ENCODE measurements around the gene RERG. TPM values are rescaled to one million over a fixed set of nuclear protein-coding genes. Genes with fewer than 3 reads are reported as not detected.

RERG gene
- polyA plus RNA-seq, 1 donor from 2014 or later = 0.87 TPM

GRCh38 chr12:15186597-15186996, 34.6 kb downstream of the RERG start:
- no peaks in the 10 kb centered on the region for H3K36me3 ChIP-seq (ENCODE audit: insufficient read depth, low read length)
- H3K27me3 ChIP-seq (ENCODE audit: insufficient read depth, low read depth, low read length) = no peaks in the 10 kb centered on the region
- no peaks in the 10 kb centered on the region for H3K9me3 ChIP-seq (ENCODE audit: low read length)
- no peak overlapping the region for H3K4me2 ChIP-seq (ENCODE audit: low read length)
- no peaks in the 10 kb centered on the region for H4K20me1 ChIP-seq (ENCODE audit: insufficient read depth)
- no peak for TF ChIP-seq EP300 (conservative IDR thresholded peaks at IDR 0.05; ENCODE audit: poor library complexity, severe bottlenecking)
- TF ChIP-seq, protein P1, sequence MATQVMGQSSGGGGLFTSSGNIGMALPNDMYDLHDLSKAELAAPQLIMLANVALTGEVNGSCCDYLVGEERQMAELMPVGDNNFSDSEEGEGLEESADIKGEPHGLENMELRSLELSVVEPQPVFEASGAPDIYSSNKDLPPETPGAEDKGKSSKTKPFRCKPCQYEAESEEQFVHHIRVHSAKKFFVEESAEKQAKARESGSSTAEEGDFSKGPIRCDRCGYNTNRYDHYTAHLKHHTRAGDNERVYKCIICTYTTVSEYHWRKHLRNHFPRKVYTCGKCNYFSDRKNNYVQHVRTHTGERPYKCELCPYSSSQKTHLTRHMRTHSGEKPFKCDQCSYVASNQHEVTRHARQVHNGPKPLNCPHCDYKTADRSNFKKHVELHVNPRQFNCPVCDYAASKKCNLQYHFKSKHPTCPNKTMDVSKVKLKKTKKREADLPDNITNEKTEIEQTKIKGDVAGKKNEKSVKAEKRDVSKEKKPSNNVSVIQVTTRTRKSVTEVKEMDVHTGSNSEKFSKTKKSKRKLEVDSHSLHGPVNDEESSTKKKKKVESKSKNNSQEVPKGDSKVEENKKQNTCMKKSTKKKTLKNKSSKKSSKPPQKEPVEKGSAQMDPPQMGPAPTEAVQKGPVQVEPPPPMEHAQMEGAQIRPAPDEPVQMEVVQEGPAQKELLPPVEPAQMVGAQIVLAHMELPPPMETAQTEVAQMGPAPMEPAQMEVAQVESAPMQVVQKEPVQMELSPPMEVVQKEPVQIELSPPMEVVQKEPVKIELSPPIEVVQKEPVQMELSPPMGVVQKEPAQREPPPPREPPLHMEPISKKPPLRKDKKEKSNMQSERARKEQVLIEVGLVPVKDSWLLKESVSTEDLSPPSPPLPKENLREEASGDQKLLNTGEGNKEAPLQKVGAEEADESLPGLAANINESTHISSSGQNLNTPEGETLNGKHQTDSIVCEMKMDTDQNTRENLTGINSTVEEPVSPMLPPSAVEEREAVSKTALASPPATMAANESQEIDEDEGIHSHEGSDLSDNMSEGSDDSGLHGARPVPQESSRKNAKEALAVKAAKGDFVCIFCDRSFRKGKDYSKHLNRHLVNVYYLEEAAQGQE (IDR thresholded peaks at IDR 0.05; ENCODE audit: borderline replicate concordance) = no peak
- TF ChIP-seq MXI1 (conservative IDR thresholded peaks at IDR 0.05; ENCODE audit: poor library complexity, severe bottlenecking) = no peak
- TF ChIP-seq SMC3 (conservative IDR thresholded peaks at IDR 0.05; ENCODE audit: poor library complexity) = no peak
- no peak for TF ChIP-seq TAF1 (IDR thresholded peaks at IDR 0.05; ENCODE audit: low read depth)
- TF ChIP-seq POLR2AphosphoS5 (IDR thresholded peaks at IDR 0.05) = no peak
- no peak overlapping the region for H3K4me3 ChIP-seq (ENCODE audit: low read length)
- H2AFZ ChIP-seq (ENCODE audit: low read depth, low read length) = no peak overlapping the region
- no peak overlapping the region for H3K9ac ChIP-seq (ENCODE audit: low read length)
- no peak overlapping the region for H3K27ac ChIP-seq (ENCODE audit: low read length)
- H3K79me2 ChIP-seq (replicated peaks; ENCODE audit: insufficient read depth, low read length) = no peaks in the 10 kb centered on the region
- no peaks in the 10 kb centered on the region for H3K9me2 ChIP-seq (ENCODE audit: insufficient read depth, low read length)
- no peaks in the 10 kb centered on the region for H3F3A ChIP-seq (ENCODE audit: insufficient read depth, low read length, poor library complexity, severe bottlenecking)

- Histone ChIP-seq H3K9me2 (ENCODE audit: insufficient read depth, low read length) (no peaks in the 10 kb centered on the region), H3K4me3 (ENCODE audit: low read length) (peak overlapping the region; percentile 41), H3K9me3 (ENCODE audit: low read length) (no peaks in the 10 kb centered on the region), H3K27me3 (ENCODE audit: insufficient read depth, low read depth, low read length) (no peaks in the 10 kb centered on the region), H3K79me2 (replicated peaks; ENCODE audit: insufficient read depth, low read length) (no peaks in the 10 kb centered on the region), H3F3A (ENCODE audit: insufficient read depth, low read length, poor library complexity, severe bottlenecking) (no peaks in the 10 kb centered on the region), H2AFZ (ENCODE audit: low read depth, low read length) (no peak overlapping the region), H4K20me1 (ENCODE audit: insufficient read depth) (no peaks in the 10 kb centered on the region), H3K9ac (ENCODE audit: low read length) (no peak overlapping the region), H3K36me3 (ENCODE audit: insufficient read depth, low read length) (no peaks in the 10 kb centered on the region), H3K4me2 (ENCODE audit: low read length) (peak overlapping the region; percentile 32), H3K27ac (ENCODE audit: low read length) (peak overlapping the region; percentile 56)
- no peak for TF ChIP-seq RAD21 (conservative IDR thresholded peaks at IDR 0.05)
- TF ChIP-seq EP300 (conservative IDR thresholded peaks at IDR 0.05; ENCODE audit: poor library complexity, severe bottlenecking) = peak; percentile 86
- TF ChIP-seq EZH2 (IDR thresholded peaks at IDR 0.05; ENCODE audit: borderline replicate concordance, insufficient read depth, low read length, poor library complexity, severe bottlenecking) = no peak
- no peak for TF ChIP-seq TAF1 (IDR thresholded peaks at IDR 0.05; ENCODE audit: low read depth)
- TF ChIP-seq, protein P1 (IDR thresholded peaks at IDR 0.05; ENCODE audit: borderline replicate concordance) = peak; percentile 71
- TF ChIP-seq SMC3 (conservative IDR thresholded peaks at IDR 0.05; ENCODE audit: poor library complexity) = no peak
- TF ChIP-seq POLR2AphosphoS5 (IDR thresholded peaks at IDR 0.05) = peak; percentile 62
Measured at GRCh38 chr12:15184484-15184883, 36.7 kb downstream of the RERG start.

All from neural cell (in vitro differentiated cells).